Stomach (tissue), 4 donors: ENCODE data around the gene SLC24A4.

Experiments used
- EP300 ChIP-seq: sonication (generic); formaldehyde crosslinking; IDR thresholded peaks from one replicate; pipeline ENCODE4 v1.6.1; 2017; ENCODE audit warnings: antibody characterized with exemption
- TF ChIP-seq, protein P1 (sequence below), 7 experiments: fragments of 450-650 bp in 4 of 7; fragments of 200-600 bp in 3 of 7; sonication (generic) in 3 of 7; IDR thresholded peaks; one replicate each; pipeline ENCODE4 v1.5.1; 2016 to 2019; ENCODE audit warnings: antibody characterized with exemption in 7 of 7, control low read depth in 2 of 7, mild to moderate bottlenecking in 1 of 7

DNA sequence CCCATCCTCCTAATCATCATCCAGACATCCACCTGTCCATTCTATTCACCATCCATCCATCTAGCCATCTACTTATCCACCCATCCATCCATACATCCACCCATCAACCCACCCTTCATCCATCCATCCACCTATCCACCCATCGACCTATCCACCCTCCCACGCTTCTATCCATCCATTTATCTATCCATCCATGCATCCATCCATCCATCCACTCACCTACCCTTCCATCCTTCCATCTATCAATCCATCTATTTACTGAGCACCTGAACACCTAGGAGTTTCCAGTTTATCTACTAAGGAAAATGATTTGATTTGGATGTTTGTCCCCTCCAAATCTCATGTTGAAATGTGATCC, 198.1 kb downstream of the SLC24A4 start:
- TF ChIP-seq EP300: no peak
- TF ChIP-seq, protein P1, sequence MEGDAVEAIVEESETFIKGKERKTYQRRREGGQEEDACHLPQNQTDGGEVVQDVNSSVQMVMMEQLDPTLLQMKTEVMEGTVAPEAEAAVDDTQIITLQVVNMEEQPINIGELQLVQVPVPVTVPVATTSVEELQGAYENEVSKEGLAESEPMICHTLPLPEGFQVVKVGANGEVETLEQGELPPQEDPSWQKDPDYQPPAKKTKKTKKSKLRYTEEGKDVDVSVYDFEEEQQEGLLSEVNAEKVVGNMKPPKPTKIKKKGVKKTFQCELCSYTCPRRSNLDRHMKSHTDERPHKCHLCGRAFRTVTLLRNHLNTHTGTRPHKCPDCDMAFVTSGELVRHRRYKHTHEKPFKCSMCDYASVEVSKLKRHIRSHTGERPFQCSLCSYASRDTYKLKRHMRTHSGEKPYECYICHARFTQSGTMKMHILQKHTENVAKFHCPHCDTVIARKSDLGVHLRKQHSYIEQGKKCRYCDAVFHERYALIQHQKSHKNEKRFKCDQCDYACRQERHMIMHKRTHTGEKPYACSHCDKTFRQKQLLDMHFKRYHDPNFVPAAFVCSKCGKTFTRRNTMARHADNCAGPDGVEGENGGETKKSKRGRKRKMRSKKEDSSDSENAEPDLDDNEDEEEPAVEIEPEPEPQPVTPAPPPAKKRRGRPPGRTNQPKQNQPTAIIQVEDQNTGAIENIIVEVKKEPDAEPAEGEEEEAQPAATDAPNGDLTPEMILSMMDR (IDR thresholded peaks at IDR 0.05): no peak
